H1 (cell line): ENCODE data around the gene RINT1. TPM values are rescaled to one million over a fixed set of nuclear protein-coding genes. Genes with fewer than 3 reads are reported as not detected.

Experiments
- CTCF ChIA-PET: fragments of 300-600 bp; sonication (Branson Sonifier 250); formaldehyde crosslinking; loops from one replicate; lab custom pipeline; 2021; ENCODE audit not compliant: partially characterized antibody; lab: Charles Lee
- POLR2A ChIA-PET: fragments of 300-600 bp; sonication (Branson Sonifier 250); formaldehyde crosslinking; loops from one replicate; lab custom pipeline; 2021; ENCODE audit warnings: inconsistent platforms; ENCODE audit not compliant: partially characterized antibody; lab: Charles Lee
- DNase-seq, 2 experiments: peaks; one replicate each; pipeline versions ENCODE4 v3.0.0 to v3.0.0-alpha.2; 2010 to 2022; ENCODE audit warnings: low spot score in 2 of 2, low read depth in 1 of 2, mixed read lengths in 1 of 2
- FAIRE-seq: peaks from 2 replicates; lab custom pipeline; 2011; peaks lifted over from hg19 to GRCh38; lab: Jason Lieb, UNC
- H2AFZ ChIP-seq: 2 replicates; pipeline ENCODE4 v1.8.1; 2012; ENCODE audit warnings: low read length, inconsistent platforms
- H2AK5ac ChIP-seq: 2 replicates; pipeline ENCODE4 v1.6.1; 2013; ENCODE audit warnings: low read depth, low read length
- H2BK120ac ChIP-seq: replicated peaks from 2 replicates; pipeline ENCODE3; 2013; ENCODE audit warnings: low read depth, low read length, inconsistent platforms
- H2BK12ac ChIP-seq: 2 replicates; pipeline ENCODE4 v1.6.1; 2013; ENCODE audit warnings: low read depth, low read length
- H2BK15ac ChIP-seq: 2 replicates; pipeline ENCODE4 v1.6.1; 2013; ENCODE audit warnings: low read length
- H2BK20ac ChIP-seq: 2 replicates; pipeline ENCODE4 v1.6.1; 2013; ENCODE audit warnings: low read length
- H2BK5ac ChIP-seq: 2 replicates; pipeline ENCODE4 v1.6.1; 2013; ENCODE audit warnings: low read depth, low read length
- H3K14ac ChIP-seq: 2 replicates; pipeline ENCODE4 v1.6.1; 2013; ENCODE audit warnings: inconsistent platforms; ENCODE audit not compliant: insufficient read length
- H3K18ac ChIP-seq: 2 replicates; pipeline ENCODE4 v1.6.1; 2013; ENCODE audit warnings: low read length; ENCODE audit errors: extremely low read depth
- H3K23ac ChIP-seq: 2 replicates; pipeline ENCODE4 v1.6.1; 2013; ENCODE audit warnings: inconsistent platforms; ENCODE audit not compliant: insufficient read length
- H3K23me2 ChIP-seq: 2 replicates; pipeline ENCODE4 v1.6.1; 2013; ENCODE audit warnings: low read depth, low read length
- H3K27ac ChIP-seq: 2 replicates; pipeline ENCODE4 v1.6.1; 2011; ENCODE audit warnings: low read depth, low read length, inconsistent platforms
- H3K27me3 ChIP-seq, 4 experiments: replicated peaks in 1 of 4; 1 replicate in 1 of 4; 2 replicates in 3 of 4; pipeline versions ENCODE4 v1.6.1 to v1.8.1; 2011 to 2013; ENCODE audit warnings: low read length in 3 of 4, mild to moderate bottlenecking in 3 of 4, inconsistent platforms in 2 of 4, mixed read lengths in 2 of 4, moderate library complexity in 1 of 4; ENCODE audit not compliant: control insufficient read depth in 3 of 4, insufficient read depth in 3 of 4; ENCODE audit errors: extremely low read depth in 1 of 4
- H3K36me3 ChIP-seq, 4 experiments: 2 replicates each; pipeline versions ENCODE4 v1.6.1 to v1.8.1; 2011 to 2013; ENCODE audit warnings: mild to moderate bottlenecking in 4 of 4, low read length in 3 of 4, moderate library complexity in 2 of 4, control low read depth in 1 of 4, inconsistent platforms in 1 of 4; ENCODE audit not compliant: insufficient read depth in 4 of 4, control insufficient read depth in 2 of 4
- H3K4ac ChIP-seq: replicated peaks from 2 replicates; pipeline ENCODE3; 2013; ENCODE audit warnings: low read length, low read depth, mixed read lengths, inconsistent platforms; ENCODE audit not compliant: insufficient read length
- H3K4me1 ChIP-seq, 4 experiments: replicated peaks in 1 of 4; 1 replicate in 1 of 4; 2 replicates in 3 of 4; pipeline versions ENCODE4 v1.6.1 to v1.8.1; 2011 to 2013; ENCODE audit warnings: low read length in 3 of 4, inconsistent platforms in 2 of 4, mixed read lengths in 1 of 4; ENCODE audit not compliant: insufficient read depth in 4 of 4, control insufficient read depth in 3 of 4
- H3K4me2 ChIP-seq, 2 experiments: 2 replicates each; pipeline versions ENCODE4 v1.6.1 to v1.8.1; 2011 to 2013; ENCODE audit warnings: low read depth in 2 of 2, low read length in 2 of 2, control low read depth in 1 of 2, inconsistent platforms in 1 of 2, mild to moderate bottlenecking in 1 of 2; ENCODE audit not compliant: insufficient read depth in 1 of 2
- H3K4me3 ChIP-seq, 4 experiments: fragments of 200-600, 300-600 bp in 1 of 4; sonication (generic), shearing (Covaris generic), sonication (Bioruptor Twin) in 1 of 4; 2 replicates each; pipeline versions ENCODE4 v1.5.1 to v1.8.1; 2011 to 2016; ENCODE audit warnings: low read length in 4 of 4, low read depth in 3 of 4, control low read depth in 2 of 4, inconsistent platforms in 2 of 4, mild to moderate bottlenecking in 2 of 4, mixed read lengths in 1 of 4, moderate library complexity in 1 of 4; ENCODE audit not compliant: insufficient read depth in 2 of 4; ENCODE audit errors: extremely low read depth in 1 of 4
- H3K56ac ChIP-seq: replicated peaks from 2 replicates; pipeline ENCODE3; 2013; ENCODE audit warnings: low read depth, mild to moderate bottlenecking, mixed read lengths, low read length, inconsistent platforms; ENCODE audit not compliant: insufficient read length
- H3K79me1 ChIP-seq: 2 replicates; pipeline ENCODE4 v1.6.1; 2013; ENCODE audit warnings: low read depth, low read length, control low read depth
- H3K79me2 ChIP-seq, 2 experiments: 2 replicates each; pipeline versions ENCODE4 v1.6.1 to v1.8.1; 2012 to 2013; ENCODE audit warnings: low read length in 2 of 2, mild to moderate bottlenecking in 2 of 2, inconsistent platforms in 1 of 2; ENCODE audit not compliant: insufficient read depth in 2 of 2, control insufficient read depth in 1 of 2
- H3K9ac ChIP-seq, 4 experiments: replicated peaks in 1 of 4; 1 replicate in 1 of 4; 2 replicates in 3 of 4; pipeline versions ENCODE4 v1.6.1 to v1.8.1; 2011 to 2013; ENCODE audit warnings: low read depth in 3 of 4, low read length in 3 of 4, control low read depth in 2 of 4, mild to moderate bottlenecking in 2 of 4, moderate library complexity in 2 of 4, inconsistent platforms in 1 of 4; ENCODE audit errors: extremely low read depth in 1 of 4
- H3K9me3 ChIP-seq, 2 experiments: 2 replicates each; pipeline versions ENCODE4 v1.6.1 to v1.8.1; 2012 to 2013; ENCODE audit warnings: mild to moderate bottlenecking in 2 of 2, moderate library complexity in 2 of 2, control low read depth in 1 of 2, inconsistent platforms in 1 of 2, low read depth in 1 of 2, low read length in 1 of 2, mixed read lengths in 1 of 2; ENCODE audit not compliant: insufficient read depth in 2 of 2
- H4K20me1 ChIP-seq, 2 experiments: replicated peaks in 1 of 2; 2 replicates each; pipeline versions ENCODE3 to v1.8.1; 2011 to 2013; ENCODE audit warnings: inconsistent platforms in 2 of 2, low read length in 2 of 2, mild to moderate bottlenecking in 1 of 2; ENCODE audit not compliant: insufficient read depth in 2 of 2, control insufficient read depth in 1 of 2
- H4K5ac ChIP-seq: 2 replicates; pipeline ENCODE4 v1.6.1; 2013; ENCODE audit warnings: low read length, low read depth, mixed read lengths, inconsistent platforms; ENCODE audit not compliant: insufficient read length
- H4K8ac ChIP-seq: 2 replicates; pipeline ENCODE4 v1.8.0; 2013; ENCODE audit warnings: mild to moderate bottlenecking, moderate library complexity, low read length, inconsistent platforms; ENCODE audit not compliant: insufficient read depth; ENCODE audit errors: extremely low read depth
- H4K91ac ChIP-seq: replicated peaks from 2 replicates; pipeline ENCODE3; 2013; ENCODE audit warnings: low read length, mixed read lengths, inconsistent platforms; ENCODE audit not compliant: insufficient read length
- GABPA ChIP-seq: IDR thresholded peaks from 2 replicates; pipeline ENCODE4 v1.6.1; 2011; ENCODE audit warnings: mild to moderate bottlenecking, low read length, moderate library complexity, borderline replicate concordance; ENCODE audit not compliant: insufficient read depth
- POU5F1 ChIP-seq: IDR thresholded peaks from 2 replicates; pipeline ENCODE4 v1.6.1; 2011; ENCODE audit warnings: low read depth, mild to moderate bottlenecking, low read length, moderate library complexity
- SAP30 ChIP-seq: fragments of 300-600 bp; sonication (generic); IDR thresholded peaks from 2 replicates; pipeline ENCODE4 v1.7.1; 2012; ENCODE audit warnings: low read length, moderate library complexity, mild to moderate bottlenecking, inconsistent platforms; ENCODE audit not compliant: insufficient read depth, insufficient replicate concordance
- SP2 ChIP-seq: IDR thresholded peaks from 2 replicates; pipeline ENCODE4 v1.6.1; 2012; ENCODE audit warnings: mild to moderate bottlenecking, low read length, inconsistent platforms
- TAF1 ChIP-seq: IDR thresholded peaks from 2 replicates; pipeline ENCODE4 v1.6.1; 2011; ENCODE audit warnings: mild to moderate bottlenecking, low read depth, low read length
- ZNF274 ChIP-seq: IDR thresholded peaks from 2 replicates; pipeline ENCODE4 v1.7.0; 2012; ENCODE audit warnings: low read length, borderline replicate concordance; ENCODE audit errors: extremely low read depth
- WGBS, 2 experiments: shearing (Covaris generic) in 1 of 2; methylation state at CpG; one replicate each; pipeline versions ENCODE4 v1.1.6 to v1.1.7; 2013 to 2015; ENCODE audit warnings: low lambda C conversion rate in 2 of 2, mixed read lengths in 2 of 2, inconsistent platforms in 1 of 2, low coverage in 1 of 2, missing lambda C conversion rate in 1 of 2; ENCODE audit not compliant: insufficient replicate concordance in 2 of 2, insufficient coverage in 1 of 2, insufficient read length in 1 of 2; ENCODE audit errors: extremely low coverage in 1 of 2, missing lambda C conversion rate in 1 of 2; 5-methylcytosine and 5-hydroxymethylcytosine counted together
- polyA plus RNA-seq, 7 experiments: library from polyadenylated mRNA; depleted of rRNA in 3 of 7; stranded (reverse) in 5 of 7; unstranded in 2 of 7; fragments of >200 nt in 5 of 7; fragments of 200-250 nt in 2 of 7; gene quantifications; 1 replicate in 5 of 7; 2 replicates in 1 of 7; 4 replicates in 1 of 7; pipeline versions ENCODE4 v1.2.1 to v1.2.3, GENCODE V29; 2011 to 2013; ENCODE audit warnings: missing spikeins in 2 of 7, mixed read lengths in 2 of 7
- total RNA-seq: library from RNA; stranded (reverse); fragmentation: NEBNext Ultra II Directional; extraction: Animal tissue kit (Norgen Biotek cat#: 25700); gene quantifications from 2 replicates; pipeline ENCODE4 v1.2.1, GENCODE V29; 2021
- TF ChIP-seq, protein P1 (sequence below): IDR thresholded peaks from 2 replicates; pipeline ENCODE4 v1.6.1; 2012; ENCODE audit warnings: inconsistent platforms

The RINT1 gene
- total and polyA plus RNA-seq, 2 of the 8 experiments (the other 6 are each of a cell fraction or from before 2014, with no cell fraction given) = 7.8 to 21.8 TPM

- H3K4ac ChIP-seq = no peak overlapping the region
- H3K27me3 ChIP-seq = no peaks in the 10 kb centered on the region
- H3K4me2 ChIP-seq = no peak overlapping the region; a peak in 1 of 4 replicates
- H2BK5ac ChIP-seq = no peak overlapping the region
- no peak overlapping the region for H3K9ac ChIP-seq
- no peak overlapping the region for H3K56ac ChIP-seq
- peaks cover 7% of the 10 kb centered on the region; the same call in 1 of the 2 replicates for H3K23me2 ChIP-seq
- no peak overlapping the region for H2BK15ac ChIP-seq
- ChIA-PET CTCF (interaction anchor here (0.9 to 3.6 kb wide), 6 partner anchors 11 to 541 kb away, joined by 3 to 35 read pairs (median 4); no protein-coding TSS in a partner anchor), POLR2A (interaction anchor here (0.5 to 6.0 kb wide), 2 partner anchors 10 to 514 kb away, joined by 3 to 77 read pairs; partner anchors contain the start of gene PUS7)
- H2BK20ac ChIP-seq = no peak overlapping the region
- DNase-seq (no peak), FAIRE-seq (no peak)
- H2AFZ ChIP-seq = no peak overlapping the region
- H3K79me2 ChIP-seq = peaks cover 0 to 12% of the 10 kb centered on the region in 2 experiments; a peak in 1 of 4 replicates
- no peak overlapping the region for H4K5ac ChIP-seq
- H2BK120ac ChIP-seq = no peak overlapping the region
- 94% methylated on average over 19 of the region's 20 CpGs; no CpG with 5 or more reads in 1 of the 2 experiments for WGBS, 2 experiments
- no peak overlapping the region for H3K14ac ChIP-seq
- peaks cover 0 to 1% (median 0%) of the 10 kb centered on the region in 4 experiments; a peak in 1 of 8 replicates for H3K36me3 ChIP-seq
- no peak overlapping the region for H4K8ac ChIP-seq
- H3K18ac ChIP-seq = no peak overlapping the region
- TF ChIP-seq POU5F1 (no peak), GABPA (no peak), TAF1 (no peak), ZNF274 (no peak), SP2 (no peak), SAP30 (no peak)
- TF ChIP-seq, protein P1, sequence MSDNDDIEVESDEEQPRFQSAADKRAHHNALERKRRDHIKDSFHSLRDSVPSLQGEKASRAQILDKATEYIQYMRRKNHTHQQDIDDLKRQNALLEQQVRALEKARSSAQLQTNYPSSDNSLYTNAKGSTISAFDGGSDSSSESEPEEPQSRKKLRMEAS = no peak
- H4K91ac ChIP-seq = no peak overlapping the region
- H3K9me3 ChIP-seq = no peaks in the 10 kb centered on the region
- H2BK12ac ChIP-seq = no peak overlapping the region
- H2AK5ac ChIP-seq = no peak overlapping the region
- H4K20me1 ChIP-seq = no peaks in the 10 kb centered on the region
- no peak overlapping the region for H3K27ac ChIP-seq
- no peak overlapping the region for H3K4me3 ChIP-seq
- no peaks in the 10 kb centered on the region for H3K79me1 ChIP-seq
- H3K4me1 ChIP-seq = peaks cover 0 to 4% (median 0%) of the 10 kb centered on the region in 4 experiments; a peak in 2 of 7 replicates
- no peak overlapping the region for H3K23ac ChIP-seq
Observed at GRCh38 chr7:105530546-105530945, 1.5 kb upstream of the RINT1 start.
